Adipocyte (in vitro differentiated cells): ENCODE results near the gene CAVIN1.
"Not testable (repeated sequence)": the region's sequence is repeated elsewhere in the genome, so short reads cannot be mapped to it uniquely, and the experiment has no call there.

Experiments
- DNase-seq: peaks from one replicate; pipeline ENCODE4 v3.0.0-alpha.2; 2015; ENCODE audit warnings: low read depth
- H3K27me3 ChIP-seq: replicated peaks from 2 replicates; pipeline ENCODE4 v1.7.0; 2013; ENCODE audit warnings: mild to moderate bottlenecking, low read length, moderate library complexity; ENCODE audit not compliant: control insufficient read depth, insufficient read depth
- H3K36me3 ChIP-seq: 2 replicates; pipeline ENCODE4 v1.7.0; 2013; ENCODE audit warnings: low read length, mild to moderate bottlenecking, moderate library complexity; ENCODE audit not compliant: control insufficient read depth, insufficient read depth, severe bottlenecking
- H3K4me1 ChIP-seq: 2 replicates; pipeline ENCODE4 v1.7.0; 2013; ENCODE audit warnings: mild to moderate bottlenecking, low read length, moderate library complexity; ENCODE audit not compliant: control insufficient read depth, insufficient read depth
- H3K4me3 ChIP-seq: 2 replicates; pipeline ENCODE4 v1.7.0; 2013; ENCODE audit warnings: mild to moderate bottlenecking, low read length, moderate library complexity
- H3K9ac ChIP-seq: 2 replicates; pipeline ENCODE4 v1.7.0; 2013; ENCODE audit warnings: mild to moderate bottlenecking, low read length, moderate library complexity
- H3K9me3 ChIP-seq: 2 replicates; pipeline ENCODE4 v1.7.0; 2013; ENCODE audit warnings: mild to moderate bottlenecking, low read length, moderate library complexity; ENCODE audit not compliant: control insufficient read depth

The CAVIN1 gene

DNA sequence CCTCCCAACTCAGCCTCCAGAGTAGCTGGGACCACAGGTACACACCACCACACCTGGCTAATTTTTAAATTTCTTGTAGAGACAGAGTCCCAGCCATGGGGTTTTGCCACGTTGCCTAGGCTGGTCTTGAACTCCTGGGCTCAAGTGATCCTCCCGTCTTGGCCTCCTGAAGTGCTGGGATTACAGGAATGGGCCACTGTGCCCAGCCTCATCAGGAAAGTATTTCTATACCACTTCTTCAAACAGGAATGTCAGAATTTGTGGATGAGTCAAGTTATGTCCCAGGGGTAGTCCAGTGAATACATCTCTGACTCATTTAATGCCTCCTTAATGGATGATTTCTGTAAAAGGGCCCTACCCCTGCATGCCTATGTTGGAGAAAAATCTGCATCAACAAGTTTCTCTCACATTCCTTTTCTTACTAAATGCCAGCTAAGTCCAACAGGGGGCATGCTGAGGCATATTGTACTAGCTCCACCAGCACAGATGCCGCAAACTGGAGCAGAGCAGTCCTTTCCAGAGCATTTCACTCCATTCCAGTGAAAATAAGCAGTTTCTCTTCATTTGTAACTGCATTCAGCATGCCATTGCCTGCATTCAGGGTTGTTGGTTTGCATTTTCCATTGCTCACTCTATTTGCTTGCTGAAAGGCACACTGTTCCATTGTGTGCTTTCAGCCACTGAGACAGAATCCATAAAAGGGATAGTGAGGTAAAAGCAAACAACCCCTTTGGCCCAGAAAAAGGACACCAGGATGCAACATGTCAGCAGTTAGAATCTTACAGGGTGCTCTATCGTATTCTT, 5.3 kb upstream of the CAVIN1 start:
- Histone ChIP-seq H3K9ac (peak overlapping the region; percentile 74), H3K36me3 (no peaks in the 10 kb centered on the region), H3K9me3 (no peaks in the 10 kb centered on the region), H3K4me3 (peak overlapping the region; percentile 35), H3K27me3 (no peaks in the 10 kb centered on the region), H3K4me1 (peaks cover 66% of the 10 kb centered on the region)
- peak; percentile 95 for DNase-seq

- Histone ChIP-seq H3K9me3 (no peaks in the 10 kb centered on the region), H3K27me3 (no peaks in the 10 kb centered on the region), H3K9ac (peak overlapping the region; percentile 67), H3K36me3 (no peaks in the 10 kb centered on the region), H3K4me3 (peak overlapping the region; percentile 63), H3K4me1 (peaks cover 50% of the 10 kb centered on the region)
- peak; percentile 27 for DNase-seq
Observed at GRCh38 chr17:42424991-42425610, 2.0 kb upstream of the CAVIN1 start.

GRCh38 chr17:42423766-42424165, 710 bp upstream of the CAVIN1 start:
- Histone ChIP-seq H3K4me1 (peaks cover 52% of the 10 kb centered on the region), H3K9ac (peak overlapping the region; percentile 100), H3K27me3 (no peaks in the 10 kb centered on the region), H3K4me3 (peak overlapping the region; percentile 97), H3K9me3 (no peaks in the 10 kb centered on the region), H3K36me3 (peaks cover 2% of the 10 kb centered on the region)
- DNase-seq = no peak

DNA sequence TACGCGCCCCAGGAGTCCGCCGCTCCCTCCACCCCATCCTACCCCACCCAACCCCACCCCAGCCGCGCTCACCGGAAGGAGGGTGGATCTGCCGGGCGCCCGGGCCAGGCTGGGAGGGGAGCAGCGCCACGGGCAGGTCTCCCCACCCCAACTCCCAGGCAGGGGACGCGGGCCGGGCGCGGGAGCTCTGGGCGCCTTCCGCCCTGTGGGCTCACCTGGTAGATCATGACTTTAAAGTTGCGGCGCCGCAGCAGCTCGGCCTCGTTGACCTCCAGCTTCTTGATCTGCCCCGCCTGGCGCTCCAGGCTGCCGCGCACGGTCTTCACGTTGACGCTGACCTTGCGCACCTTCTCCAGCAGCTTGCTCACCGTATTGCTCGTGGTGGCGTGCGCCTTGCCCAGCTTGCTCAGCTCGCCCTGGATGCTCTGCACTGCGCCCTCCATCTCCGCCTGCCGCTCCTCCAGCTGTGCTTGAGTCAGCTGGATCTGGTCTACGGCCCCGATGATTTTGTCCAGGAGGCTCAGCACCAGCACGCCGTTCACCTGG, 571 bp downstream of the CAVIN1 start:
- peak; percentile 56 for DNase-seq
- Histone ChIP-seq H3K27me3 (no peaks in the 10 kb centered on the region), H3K36me3 (peaks cover 10% of the 10 kb centered on the region), H3K4me1 (peaks cover 54% of the 10 kb centered on the region), H3K9me3 (no peaks in the 10 kb centered on the region), H3K9ac (peak overlapping the region; percentile 100), H3K4me3 (peak overlapping the region; percentile 97)

DNA sequence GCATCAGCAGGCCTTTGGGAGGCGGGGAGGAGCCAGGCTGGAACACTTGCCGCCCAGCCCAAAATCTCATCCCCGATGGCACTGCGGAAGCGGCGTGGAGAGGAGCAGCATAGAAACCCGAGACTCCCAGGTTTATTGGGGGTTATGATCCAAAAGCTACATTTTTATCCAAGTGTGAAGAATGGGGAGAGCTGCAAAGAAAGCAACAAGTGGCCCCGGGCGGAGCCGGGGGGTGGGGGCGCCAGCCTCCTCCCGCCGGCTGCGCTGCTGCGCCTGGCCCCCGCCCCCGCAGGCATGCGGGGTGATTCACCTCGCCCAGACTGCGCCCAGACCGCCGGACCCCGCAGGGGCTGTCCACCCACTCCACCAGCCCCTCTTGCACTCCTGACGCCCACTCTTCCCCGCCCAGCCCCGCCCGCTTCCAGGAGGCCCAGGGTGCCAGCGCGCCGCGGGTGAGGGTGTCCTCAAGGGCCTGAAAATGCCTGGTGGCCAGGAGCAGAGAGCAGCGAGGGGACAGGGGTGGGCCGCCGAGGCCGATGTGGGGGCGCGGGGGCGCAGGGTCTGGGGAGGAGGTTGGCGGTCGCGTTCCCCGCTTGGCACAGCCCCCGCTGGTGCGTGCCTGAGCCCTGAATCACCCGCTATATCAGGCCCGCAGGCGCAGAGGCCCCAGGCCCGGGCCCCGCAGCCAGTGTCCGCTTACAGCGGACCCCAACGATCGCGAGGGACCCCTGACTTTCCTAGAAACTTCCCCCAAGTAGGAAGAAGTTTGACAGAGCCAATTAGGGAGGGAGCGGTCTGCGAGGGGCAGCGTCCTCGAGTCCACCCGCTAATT, 1.3 kb downstream of the CAVIN1 start:
- Histone ChIP-seq H3K9me3 (no peaks in the 10 kb centered on the region), H3K4me1 (peaks cover 62% of the 10 kb centered on the region), H3K4me3 (peak overlapping the region; percentile 97), H3K27me3 (no peaks in the 10 kb centered on the region), H3K9ac (peak overlapping the region; percentile 100), H3K36me3 (peaks cover 13% of the 10 kb centered on the region)
- peak; percentile 80 for DNase-seq

DNA sequence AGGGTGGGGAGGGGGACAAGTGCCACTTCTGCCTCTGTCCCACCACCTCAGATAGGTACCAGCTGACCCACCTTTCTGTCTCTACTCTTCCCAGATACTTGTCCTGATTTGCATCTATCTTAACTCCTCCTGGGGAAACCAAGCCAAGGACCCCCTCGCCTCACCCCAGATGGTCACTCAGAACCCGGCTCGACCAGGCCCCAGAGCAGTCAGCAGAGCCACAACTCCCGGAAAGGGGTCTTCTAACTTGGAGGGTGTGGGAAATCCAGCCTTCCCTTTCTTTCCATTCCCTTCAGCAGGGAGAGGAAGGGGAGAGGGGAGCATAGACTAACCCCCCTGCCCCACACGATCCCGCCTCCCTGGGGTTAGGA, 1.9 kb downstream of the CAVIN1 start:
- Histone ChIP-seq H3K9me3 (no peaks in the 10 kb centered on the region), H3K36me3 (peaks cover 16% of the 10 kb centered on the region), H3K27me3 (no peaks in the 10 kb centered on the region), H3K4me1 (peaks cover 63% of the 10 kb centered on the region), H3K9ac (peak overlapping the region; percentile 100), H3K4me3 (peak overlapping the region; percentile 97)
- no peak for DNase-seq

- H3K9me3 ChIP-seq, H3K9ac ChIP-seq, DNase-seq, H3K27me3 ChIP-seq: not testable (repeated sequence)
- Histone ChIP-seq H3K4me3 (peak overlapping the region; percentile 27), H3K4me1 (peaks cover 70% of the 10 kb centered on the region), H3K36me3 (peaks cover 20% of the 10 kb centered on the region)
Observed at GRCh38 chr17:42417981-42418380, 5.1 kb downstream of the CAVIN1 start.

GRCh38 chr17:42414704-42415409, 8.2 kb downstream of the CAVIN1 start:
- Histone ChIP-seq H3K4me3 (peak overlapping the region; percentile 56), H3K9me3 (no peaks in the 10 kb centered on the region), H3K36me3 (peaks cover 25% of the 10 kb centered on the region), H3K4me1 (peaks cover 90% of the 10 kb centered on the region), H3K27me3 (no peaks in the 10 kb centered on the region), H3K9ac (peak overlapping the region; percentile 49)
- no peak for DNase-seq

GRCh38 chr17:42413464-42414040, 9.5 kb downstream of the CAVIN1 start:
- peaks cover 89% of the 10 kb centered on the region for H3K4me1 ChIP-seq
- H3K9ac ChIP-seq = peak overlapping the region; percentile 51
- no peak overlapping the region for H3K4me3 ChIP-seq
- no peaks in the 10 kb centered on the region for H3K27me3 ChIP-seq
- no peaks in the 10 kb centered on the region for H3K9me3 ChIP-seq
- DNase-seq = no peak
- peaks cover 21% of the 10 kb centered on the region for H3K36me3 ChIP-seq

- Histone ChIP-seq H3K9ac (peak overlapping the region; percentile 84), H3K9me3 (no peaks in the 10 kb centered on the region), H3K27me3 (no peaks in the 10 kb centered on the region), H3K4me3 (peak overlapping the region; percentile 68), H3K36me3 (peaks cover 15% of the 10 kb centered on the region), H3K4me1 (peaks cover 91% of the 10 kb centered on the region)
- no peak for DNase-seq
Observed at GRCh38 chr17:42411905-42412679, 11.0 kb downstream of the CAVIN1 start.
